HG03159 (cell line): ENCODE data around the gene GPAM.
"Not testable (repeated sequence)": the region's sequence is repeated elsewhere in the genome, so short reads cannot be mapped to it uniquely, and the experiment has no call there.

Experiments used
- ATAC-seq: cut with Tn5 transposase; IDR thresholded peaks from one replicate; pipeline ENCODE4 v1.9.1; 2021; ENCODE audit warnings: mild to moderate bottlenecking, moderate library complexity; ENCODE audit not compliant: unreplicated experiment

The GPAM gene

GRCh38 chr10:112216966-112217365 is 33.4 kb upstream of the GPAM start:
- ATAC-seq: no peak

GRCh38 chr10:112216151-112216550 is 32.6 kb upstream of the GPAM start:
- no peak for ATAC-seq

- ATAC-seq: no peak
Measured at GRCh38 chr10:112215342-112215774, 31.8 kb upstream of the GPAM start.

DNA sequence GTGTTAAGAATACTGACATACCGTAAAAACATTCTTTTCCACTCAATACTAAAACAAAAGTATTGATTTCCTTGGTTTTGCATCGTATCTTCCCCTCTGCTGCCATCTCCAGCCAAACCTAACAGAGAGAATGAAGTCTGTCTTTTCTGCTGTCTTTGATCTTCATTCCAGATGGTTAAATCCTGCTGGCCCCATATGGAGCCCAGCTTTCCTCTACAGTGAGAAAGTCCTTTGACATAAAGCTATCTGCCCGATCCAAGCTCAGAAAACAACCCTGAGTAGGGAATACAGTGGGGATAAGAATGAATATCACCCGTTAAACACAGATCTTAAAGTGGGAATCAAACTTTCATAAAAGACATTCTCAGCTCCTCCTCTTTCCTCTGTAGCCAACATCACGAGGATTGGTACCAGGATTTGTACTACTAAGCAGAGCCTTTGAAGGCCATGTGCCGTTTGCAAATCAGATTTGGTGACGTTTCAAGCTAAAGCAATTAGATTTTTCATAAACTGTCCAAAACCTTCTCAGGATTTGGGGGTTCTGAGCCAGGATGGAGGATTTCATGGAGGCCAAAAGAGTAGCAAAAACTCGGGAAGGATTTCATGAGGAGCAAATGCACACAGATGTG is 30.8 kb upstream of the GPAM start:
- no peak for ATAC-seq

DNA sequence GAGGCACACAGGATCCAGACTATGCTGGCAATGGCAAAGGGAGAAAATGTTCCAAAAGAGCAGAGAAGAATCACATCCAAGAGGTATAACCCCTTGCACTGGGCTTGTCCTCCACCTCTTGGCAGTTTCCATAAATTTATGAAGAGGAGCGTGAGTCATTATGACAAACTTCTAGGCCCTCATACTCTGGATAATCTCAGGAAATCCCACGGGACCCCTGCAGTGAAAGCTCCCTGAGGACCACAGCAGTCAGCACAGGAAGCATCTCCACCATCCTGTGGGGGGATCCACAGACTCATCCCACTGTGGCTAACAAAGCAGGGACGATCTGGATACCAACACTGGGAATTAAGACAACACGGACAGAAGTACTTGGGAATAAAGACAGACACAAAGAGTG is 30.3 kb upstream of the GPAM start:
- ATAC-seq: no peak

GRCh38 chr10:112213098-112213823 is 29.7 kb upstream of the GPAM start:
- ATAC-seq: peak; percentile 74

- no peak for ATAC-seq
Measured at GRCh38 chr10:112210666-112211065, 27.1 kb upstream of the GPAM start.

GRCh38 chr10:112209684-112210131 is 26.1 kb upstream of the GPAM start:
- no peak for ATAC-seq

DNA sequence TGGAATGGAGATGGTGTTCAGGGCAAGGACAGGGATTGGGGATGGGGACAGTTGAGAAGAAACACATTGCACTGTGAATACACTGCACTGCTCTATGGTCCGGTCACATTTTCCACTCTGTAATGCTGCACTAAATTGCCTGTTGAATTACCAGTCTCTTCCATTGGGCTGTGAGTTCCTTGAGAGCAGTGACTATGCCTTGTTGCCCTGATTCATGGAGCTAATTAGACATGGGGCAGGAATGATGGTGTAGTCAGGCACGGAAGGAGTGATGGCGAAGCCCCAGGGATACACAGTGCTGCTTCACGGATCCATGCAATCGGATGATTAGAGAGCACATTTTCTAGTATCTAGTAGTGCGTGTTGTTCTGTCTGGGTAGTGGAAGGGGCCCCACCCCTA is 25.4 kb upstream of the GPAM start:
- no peak for ATAC-seq

DNA sequence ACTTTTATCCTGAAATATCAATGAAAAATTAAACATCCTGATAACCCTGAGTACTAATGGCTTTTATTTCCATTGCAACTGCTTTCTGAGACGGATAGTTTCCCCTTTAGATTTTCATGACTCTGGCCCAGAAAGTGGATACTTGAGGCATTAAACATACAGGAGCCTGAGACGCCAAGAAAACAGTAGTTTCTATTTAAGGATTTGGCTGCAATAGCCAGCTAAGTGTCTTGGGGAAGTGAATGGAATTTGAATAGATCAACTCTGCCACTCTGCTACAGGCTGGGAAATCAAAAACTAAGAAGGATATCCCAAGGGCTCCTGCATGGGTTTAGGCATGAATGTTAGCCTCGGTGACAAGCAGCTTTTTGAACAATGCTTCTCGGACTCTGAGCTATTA is 24.7 kb upstream of the GPAM start:
- no peak for ATAC-seq

GRCh38 chr10:112203328-112204076 is 19.9 kb upstream of the GPAM start:
- peak; percentile 78 for ATAC-seq

GRCh38 chr10:112202561-112203241 is 19.1 kb upstream of the GPAM start:
- peak; percentile 82 for ATAC-seq

DNA sequence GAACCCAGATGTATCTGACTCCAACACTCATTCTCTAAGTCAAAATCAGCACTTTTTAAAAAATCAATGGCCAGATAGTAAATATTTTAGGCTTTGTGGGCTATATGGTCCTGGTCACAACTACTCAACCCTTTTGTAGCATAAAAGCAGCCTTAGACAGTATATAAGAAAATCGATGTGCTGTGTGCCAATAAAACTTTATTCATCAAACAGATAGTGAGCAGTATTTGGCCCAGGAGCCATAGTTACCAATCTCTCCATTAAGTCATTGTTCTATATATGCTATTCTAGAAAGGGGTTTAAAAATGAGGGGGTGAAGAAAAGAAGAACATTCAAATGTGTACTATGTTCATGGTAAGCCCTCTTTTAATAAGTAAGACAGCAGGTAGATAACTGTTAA is 18.5 kb upstream of the GPAM start:
- ATAC-seq: no peak

DNA sequence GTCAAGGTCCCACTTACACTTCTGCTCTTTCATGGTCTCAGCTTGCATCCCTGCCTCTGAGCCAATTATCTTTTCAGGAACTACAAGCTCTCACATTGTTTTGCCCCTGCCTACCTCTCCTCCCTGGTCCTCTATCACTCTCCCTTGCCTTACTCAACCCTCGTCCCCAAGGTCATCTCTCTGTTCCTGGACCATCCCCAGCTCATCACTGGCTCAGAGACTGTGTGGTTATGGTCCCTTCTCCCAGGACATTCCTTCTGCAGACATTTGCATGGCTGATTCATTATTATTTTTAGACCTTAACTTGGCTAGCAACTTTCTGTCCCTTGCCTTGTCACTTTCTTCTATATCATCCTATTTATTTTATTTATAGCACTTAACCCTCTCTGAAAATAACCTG is 17.8 kb upstream of the GPAM start:
- ATAC-seq: no peak

GRCh38 chr10:112200259-112200658 is 16.7 kb upstream of the GPAM start:
- ATAC-seq: not testable (repeated sequence)

DNA sequence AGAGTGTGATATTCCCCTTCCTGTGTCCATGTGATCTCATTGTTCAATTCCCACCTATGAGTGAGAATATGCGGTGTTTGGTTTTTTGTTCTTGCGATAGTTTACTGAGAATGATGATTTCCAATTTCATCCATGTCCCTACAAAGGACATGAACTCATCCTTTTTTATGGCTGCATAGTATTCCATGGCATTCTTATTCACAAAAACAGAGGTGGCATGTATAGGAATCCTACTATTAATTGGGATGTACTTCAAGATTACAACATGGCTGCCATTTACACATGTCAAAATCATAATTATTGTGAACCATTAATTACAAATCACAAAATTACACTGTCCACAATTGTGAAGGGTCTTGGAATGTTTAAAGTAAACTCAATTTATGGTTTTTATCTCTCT is 14.1 kb upstream of the GPAM start:
- ATAC-seq: not testable (repeated sequence)

DNA sequence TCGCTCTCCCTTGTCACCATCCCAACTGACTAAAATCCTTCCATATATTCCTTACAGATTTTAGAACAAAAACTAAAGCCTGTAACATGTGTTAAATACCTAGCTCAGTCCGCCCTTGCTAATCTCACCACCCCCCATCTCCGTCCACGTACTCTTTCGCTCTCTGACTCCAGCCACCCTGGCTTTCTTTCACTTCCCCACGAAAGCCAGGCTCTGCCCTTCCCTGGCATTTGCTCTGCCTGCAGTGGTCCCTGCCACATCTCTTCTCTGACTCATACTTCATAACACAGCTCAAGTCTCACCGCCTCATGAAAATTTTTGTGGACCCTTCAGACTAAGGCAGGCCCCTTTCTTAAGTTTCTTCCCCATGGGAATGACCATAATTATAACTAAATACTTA is 11.7 kb upstream of the GPAM start:
- ATAC-seq: no peak

GRCh38 chr10:112191791-112192190 is 8.2 kb upstream of the GPAM start:
- no peak for ATAC-seq

GRCh38 chr10:112191041-112191590 is 7.6 kb upstream of the GPAM start:
- no peak for ATAC-seq

DNA sequence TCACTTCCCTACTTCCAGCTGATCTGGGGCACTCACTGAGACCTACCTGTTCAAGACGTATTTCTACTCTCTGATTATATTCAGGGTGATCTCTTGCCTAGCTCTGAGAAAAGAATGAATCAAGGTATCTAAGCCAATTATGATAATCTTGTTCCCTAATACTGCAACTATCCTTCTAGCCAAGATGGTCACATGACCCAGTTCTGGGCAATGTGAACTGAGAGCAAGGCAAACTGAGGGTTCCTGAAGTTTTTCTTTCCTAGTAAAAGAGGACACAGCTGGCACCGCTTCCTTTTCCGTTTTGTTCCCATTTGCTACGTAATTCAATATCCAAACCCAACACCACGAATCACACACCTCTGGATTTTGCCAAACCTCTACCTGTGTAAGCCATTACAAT is 5.9 kb upstream of the GPAM start:
- ATAC-seq: no peak

- ATAC-seq: no peak
Measured at GRCh38 chr10:112187527-112187926, 4.0 kb upstream of the GPAM start.
